PFSK-1 (cell line): Measurements from ENCODE around the gene RPP25L.

Source experiments
- POLR2AphosphoS5 ChIP-seq: IDR thresholded peaks from 2 replicates; pipeline ENCODE4 v1.6.1; 2012; ENCODE audit warnings: low read depth, mild to moderate bottlenecking, control low read depth, low read length, moderate library complexity
- REST ChIP-seq, 2 experiments: IDR thresholded peaks; 2 replicates each; pipeline versions ENCODE4 v1.6.1 to v1.8.0; 2011 to 2012; ENCODE audit warnings: low read depth in 2 of 2, low read length in 2 of 2, control low read depth in 1 of 2, inconsistent platforms in 1 of 2, mild to moderate bottlenecking in 1 of 2, moderate library complexity in 1 of 2; ENCODE audit not compliant: insufficient read depth in 1 of 2
- SIN3A ChIP-seq: IDR thresholded peaks from 2 replicates; pipeline ENCODE4 v1.6.1; 2012; ENCODE audit warnings: mild to moderate bottlenecking, low read length, moderate library complexity, borderline replicate concordance; ENCODE audit not compliant: insufficient read depth
- TAF1 ChIP-seq: IDR thresholded peaks from 2 replicates; pipeline ENCODE4 v1.6.1; 2012; ENCODE audit warnings: low read length, control low read depth, borderline replicate concordance; ENCODE audit not compliant: insufficient read depth

GRCh38 chr9:34578241-34579103, 33.4 kb downstream of the RPP25L start:
- TF ChIP-seq POLR2AphosphoS5 (no peak), TAF1 (no peak), SIN3A (no peak), REST (IDR thresholded peaks at IDR 0.05; ENCODE audit: insufficient read depth in 1 of 2, low read depth in 2 of 2, low read length in 2 of 2) (no peak)
